ENCODE data around the gene STK32C.

STK32C gene

GRCh38 chr10:132192991-132193665 is 114.6 kb downstream of the STK32C start:
- H3K27me3 ChIP-seq (replicated peaks; ENCODE audit: control insufficient read depth, insufficient read depth, low read length): no peaks in the 10 kb centered on the region
- no peak for DNase-seq (ENCODE audit: extremely low read depth, insufficient read length)
- H3K4me3 ChIP-seq (replicated peaks; ENCODE audit: low read depth, low read length): no peak overlapping the region
- TF ChIP-seq, protein P1, sequence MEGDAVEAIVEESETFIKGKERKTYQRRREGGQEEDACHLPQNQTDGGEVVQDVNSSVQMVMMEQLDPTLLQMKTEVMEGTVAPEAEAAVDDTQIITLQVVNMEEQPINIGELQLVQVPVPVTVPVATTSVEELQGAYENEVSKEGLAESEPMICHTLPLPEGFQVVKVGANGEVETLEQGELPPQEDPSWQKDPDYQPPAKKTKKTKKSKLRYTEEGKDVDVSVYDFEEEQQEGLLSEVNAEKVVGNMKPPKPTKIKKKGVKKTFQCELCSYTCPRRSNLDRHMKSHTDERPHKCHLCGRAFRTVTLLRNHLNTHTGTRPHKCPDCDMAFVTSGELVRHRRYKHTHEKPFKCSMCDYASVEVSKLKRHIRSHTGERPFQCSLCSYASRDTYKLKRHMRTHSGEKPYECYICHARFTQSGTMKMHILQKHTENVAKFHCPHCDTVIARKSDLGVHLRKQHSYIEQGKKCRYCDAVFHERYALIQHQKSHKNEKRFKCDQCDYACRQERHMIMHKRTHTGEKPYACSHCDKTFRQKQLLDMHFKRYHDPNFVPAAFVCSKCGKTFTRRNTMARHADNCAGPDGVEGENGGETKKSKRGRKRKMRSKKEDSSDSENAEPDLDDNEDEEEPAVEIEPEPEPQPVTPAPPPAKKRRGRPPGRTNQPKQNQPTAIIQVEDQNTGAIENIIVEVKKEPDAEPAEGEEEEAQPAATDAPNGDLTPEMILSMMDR (IDR thresholded peaks at IDR 0.05; ENCODE audit: insufficient read depth, low read length, poor library complexity, severe bottlenecking): no peak
- no peaks in the 10 kb centered on the region for H3K36me3 ChIP-seq (ENCODE audit: control insufficient read depth, insufficient read depth, low read length)

- TF ChIP-seq, protein P1 (IDR thresholded peaks at IDR 0.05; ENCODE audit: insufficient read depth, low read length, poor library complexity, severe bottlenecking): no peak
- no peak overlapping the region for H3K4me3 ChIP-seq (replicated peaks; ENCODE audit: low read depth, low read length)
- no peaks in the 10 kb centered on the region for H3K27me3 ChIP-seq (replicated peaks; ENCODE audit: control insufficient read depth, insufficient read depth, low read length)
- H3K36me3 ChIP-seq (ENCODE audit: control insufficient read depth, insufficient read depth, low read length): no peaks in the 10 kb centered on the region
- no peak for DNase-seq (ENCODE audit: extremely low read depth, insufficient read length)
Observed at GRCh38 chr10:132192076-132192975, 115.4 kb downstream of the STK32C start.

- no peak for DNase-seq (ENCODE audit: extremely low read depth, insufficient read length)
- TF ChIP-seq, protein P1 (IDR thresholded peaks at IDR 0.05; ENCODE audit: insufficient read depth, low read length, poor library complexity, severe bottlenecking): no peak
- H3K4me3 ChIP-seq (replicated peaks; ENCODE audit: low read depth, low read length): no peak overlapping the region
- H3K36me3 ChIP-seq (ENCODE audit: control insufficient read depth, insufficient read depth, low read length): no peaks in the 10 kb centered on the region
- H3K27me3 ChIP-seq (replicated peaks; ENCODE audit: control insufficient read depth, insufficient read depth, low read length): no peaks in the 10 kb centered on the region; the same call in 1 of the 2 replicates
Observed at GRCh38 chr10:132189810-132190422, 117.8 kb downstream of the STK32C start.

GRCh38 chr10:132189016-132189415 is 118.7 kb downstream of the STK32C start:
- no peak for DNase-seq (ENCODE audit: extremely low read depth, insufficient read length)
- TF ChIP-seq, protein P1 (IDR thresholded peaks at IDR 0.05; ENCODE audit: insufficient read depth, low read length, poor library complexity, severe bottlenecking): no peak
- no peaks in the 10 kb centered on the region; the same call in 1 of the 2 replicates for H3K27me3 ChIP-seq (replicated peaks; ENCODE audit: control insufficient read depth, insufficient read depth, low read length)
- no peaks in the 10 kb centered on the region for H3K36me3 ChIP-seq (ENCODE audit: control insufficient read depth, insufficient read depth, low read length)
- no peak overlapping the region for H3K4me3 ChIP-seq (replicated peaks; ENCODE audit: low read depth, low read length)

- Histone ChIP-seq H3K4me3 (replicated peaks; ENCODE audit: low read depth, low read length) (no peak overlapping the region), H3K27me3 (replicated peaks; ENCODE audit: control insufficient read depth, insufficient read depth, low read length) (no peaks in the 10 kb centered on the region; the same call in 1 of the 2 replicates), H3K36me3 (ENCODE audit: control insufficient read depth, insufficient read depth, low read length) (no peaks in the 10 kb centered on the region)
- TF ChIP-seq, protein P1 (IDR thresholded peaks at IDR 0.05; ENCODE audit: insufficient read depth, low read length, poor library complexity, severe bottlenecking): no peak
- DNase-seq (ENCODE audit: extremely low read depth, insufficient read length): no peak
Observed at GRCh38 chr10:132188331-132188730, 119.4 kb downstream of the STK32C start.
